HG03439 (cell line): Measurements from ENCODE around the gene KIF26B.

Experiments
- ATAC-seq: cut with Tn5 transposase; IDR thresholded peaks from one replicate; pipeline ENCODE4 v1.9.1; 2021; ENCODE audit warnings: mild to moderate bottlenecking, moderate library complexity; ENCODE audit not compliant: unreplicated experiment

KIF26B gene

GRCh38 chr1:245608271-245608670, 453.5 kb downstream of the KIF26B start:
- no peak for ATAC-seq

- no peak for ATAC-seq
Measured at GRCh38 chr1:245609354-245610150, 454.8 kb downstream of the KIF26B start.

GRCh38 chr1:245611251-245611650, 456.5 kb downstream of the KIF26B start:
- ATAC-seq = no peak

- ATAC-seq = no peak
Measured at GRCh38 chr1:245614476-245614875, 459.7 kb downstream of the KIF26B start.

DNA sequence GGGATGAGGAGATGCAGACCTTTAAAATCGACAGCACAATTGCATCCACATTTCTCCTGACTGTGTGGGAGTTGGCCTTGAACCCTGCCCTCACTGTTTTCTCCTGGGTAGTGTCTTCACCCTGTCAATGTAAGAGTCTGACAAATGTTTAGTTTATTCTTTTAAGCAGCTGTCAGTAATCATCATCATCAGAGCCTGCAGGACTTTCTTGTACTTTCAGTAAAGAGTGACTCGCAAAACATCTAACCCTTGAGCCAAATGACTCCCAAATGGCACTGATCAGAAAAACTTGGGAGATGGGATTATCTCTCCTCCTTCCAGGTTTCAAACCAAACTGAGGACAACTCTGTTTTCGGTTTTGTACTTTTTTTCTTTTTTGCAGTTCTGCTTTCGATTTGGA, 460.2 kb downstream of the KIF26B start:
- ATAC-seq = no peak

GRCh38 chr1:245621589-245621988, 466.8 kb downstream of the KIF26B start:
- no peak for ATAC-seq

DNA sequence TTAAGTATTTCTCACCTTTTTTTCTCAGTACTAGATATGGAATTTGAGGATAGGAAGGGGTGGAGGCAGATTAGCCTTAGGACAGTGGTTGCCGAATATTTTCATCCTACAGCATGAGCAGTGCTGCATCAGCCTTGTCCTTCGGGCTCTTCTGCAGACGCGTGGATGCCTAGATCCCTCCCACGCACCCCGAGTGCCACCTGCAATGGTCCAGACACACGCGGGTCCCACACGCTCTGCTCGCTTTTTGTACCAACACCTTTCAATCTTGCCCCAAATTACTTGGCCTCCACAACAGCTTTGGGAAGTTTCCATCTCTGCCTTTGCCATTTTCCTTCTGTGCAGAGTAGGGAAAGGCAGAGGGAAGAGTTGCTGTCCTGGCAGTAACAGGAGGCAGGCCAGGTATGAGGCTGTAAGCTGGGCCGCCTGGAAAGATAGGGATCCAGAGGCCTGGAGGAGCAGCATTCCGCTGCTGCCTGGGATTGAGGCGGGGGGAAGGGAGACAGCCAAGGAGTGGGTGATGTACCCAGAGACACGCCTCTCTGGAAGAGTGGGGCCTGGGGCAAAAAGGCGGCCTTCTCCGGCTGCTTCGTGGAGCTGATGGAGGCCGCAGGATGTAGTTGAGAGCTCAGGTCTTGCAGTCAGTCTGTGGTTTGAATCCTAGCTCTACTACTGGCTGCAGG, 467.7 kb downstream of the KIF26B start:
- ATAC-seq = no peak

DNA sequence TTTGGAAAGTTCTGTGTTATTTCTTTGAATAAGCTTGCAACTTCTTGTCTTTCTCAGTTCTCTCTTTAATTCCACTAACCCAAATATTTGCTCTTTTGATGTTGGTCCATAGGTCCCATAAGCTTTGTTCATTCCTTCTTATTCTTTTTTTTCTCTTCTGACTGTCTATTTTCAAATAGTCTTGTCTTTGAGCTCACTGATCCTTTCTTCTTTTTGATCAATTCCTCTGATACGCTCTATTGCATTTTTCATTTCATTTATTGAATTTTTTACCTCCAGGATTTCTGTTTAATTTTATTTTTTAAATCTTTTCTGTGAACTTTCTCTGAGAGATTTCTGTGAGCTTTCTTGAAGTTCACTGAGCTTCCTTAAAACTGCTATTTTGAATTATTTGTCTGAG, 486.6 kb downstream of the KIF26B start:
- ATAC-seq = no peak

GRCh38 chr1:245645406-245645805, 490.6 kb downstream of the KIF26B start:
- no peak for ATAC-seq

DNA sequence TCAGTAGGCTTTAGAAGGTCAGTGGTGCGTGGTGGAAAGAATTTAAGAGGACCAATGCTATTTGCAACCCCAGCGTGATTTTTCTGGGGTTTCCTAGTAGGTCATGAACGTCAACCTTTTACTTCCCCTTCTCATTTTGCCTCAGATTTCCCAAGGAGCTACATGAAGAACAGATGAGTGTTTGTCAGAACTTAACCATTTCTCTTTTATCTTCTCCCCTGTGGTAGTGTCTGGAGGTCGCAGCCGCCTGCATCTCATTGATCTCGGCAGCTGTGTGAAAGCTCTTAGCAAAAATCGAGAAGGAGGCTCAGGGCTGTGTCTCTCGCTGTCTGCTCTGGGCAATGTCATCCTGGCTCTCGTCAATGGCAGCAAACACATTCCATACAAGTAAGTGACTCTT, 491.1 kb downstream of the KIF26B start:
- no peak for ATAC-seq

GRCh38 chr1:245648749-245649522, 494.2 kb downstream of the KIF26B start:
- no peak for ATAC-seq

GRCh38 chr1:245649666-245650065, 494.9 kb downstream of the KIF26B start:
- ATAC-seq = no peak

GRCh38 chr1:245650441-245650960, 495.7 kb downstream of the KIF26B start:
- ATAC-seq = no peak

GRCh38 chr1:245651093-245651492, 496.3 kb downstream of the KIF26B start:
- no peak for ATAC-seq

DNA sequence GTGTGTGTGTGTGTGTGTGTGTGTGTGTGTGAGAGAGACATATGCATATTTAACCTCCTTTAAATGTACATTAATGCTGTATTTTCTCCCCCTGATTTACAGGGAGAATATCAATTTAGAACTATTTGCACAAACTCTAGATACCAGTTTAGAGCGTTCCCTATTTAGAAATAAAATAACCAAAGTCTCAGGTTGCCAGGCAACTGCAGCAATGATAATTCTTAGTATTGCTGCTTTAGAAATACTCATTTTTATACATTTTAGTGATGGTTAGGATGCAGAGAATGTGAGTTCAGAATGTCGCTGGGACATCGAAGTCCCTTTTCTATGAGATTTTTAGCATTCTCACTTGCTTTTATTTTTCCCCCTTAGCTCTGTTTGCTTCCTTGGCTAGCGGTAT, 497.3 kb downstream of the KIF26B start:
- no peak for ATAC-seq

- ATAC-seq = no peak
Measured at GRCh38 chr1:245652660-245653427, 498.1 kb downstream of the KIF26B start.

DNA sequence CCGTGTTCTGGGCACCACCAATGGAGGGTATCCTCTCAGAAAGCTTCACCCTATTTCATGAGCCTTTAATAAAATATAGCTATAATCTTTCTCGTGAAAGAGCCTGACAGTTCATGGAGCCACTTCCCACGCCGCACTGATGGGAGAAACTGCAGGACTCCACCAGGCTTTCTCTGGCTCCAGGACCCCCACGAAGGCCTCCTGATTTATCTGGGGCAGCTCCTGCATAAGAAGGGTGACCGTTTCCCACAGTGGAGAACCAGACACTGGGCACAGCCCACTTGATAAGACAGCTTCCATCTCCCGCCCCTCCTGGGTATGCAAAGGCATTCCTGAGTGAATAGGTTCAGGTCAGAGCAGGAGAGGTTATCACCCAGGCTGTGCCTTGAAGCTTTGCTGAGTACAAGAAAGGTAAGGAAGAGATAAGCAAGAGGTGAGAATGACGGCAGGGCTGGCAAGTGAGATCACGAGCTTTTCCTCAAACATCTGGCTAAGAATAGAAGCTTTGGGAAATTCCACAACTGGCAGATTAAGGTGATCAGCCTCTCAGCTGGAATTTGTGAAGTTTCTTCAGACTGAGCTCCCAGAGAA, 499.8 kb downstream of the KIF26B start:
- no peak for ATAC-seq

DNA sequence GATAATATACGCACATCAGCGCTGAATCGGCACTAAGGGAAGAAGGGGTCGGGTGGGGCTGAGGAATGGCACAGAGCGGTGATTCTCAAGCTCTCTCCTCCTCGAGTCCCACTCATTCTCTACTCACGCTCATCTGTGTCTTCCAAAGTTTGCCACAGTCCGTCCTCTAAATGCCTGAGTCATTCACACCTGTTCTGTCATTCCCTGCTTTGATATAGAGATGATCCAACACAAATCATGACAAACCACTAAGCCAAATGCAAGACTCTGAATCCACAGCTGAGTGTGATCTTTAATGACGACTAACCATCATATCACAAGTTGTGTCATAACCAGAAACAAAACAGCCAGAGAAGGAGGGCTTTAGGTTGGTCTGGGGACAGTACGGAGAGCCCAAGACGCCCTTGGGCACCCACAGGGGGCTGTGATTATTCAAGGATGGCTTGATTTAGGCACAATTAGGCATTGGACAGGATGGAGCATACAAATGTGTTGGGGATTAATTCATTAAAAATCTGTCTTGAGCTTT, 501.5 kb downstream of the KIF26B start:
- no peak for ATAC-seq

DNA sequence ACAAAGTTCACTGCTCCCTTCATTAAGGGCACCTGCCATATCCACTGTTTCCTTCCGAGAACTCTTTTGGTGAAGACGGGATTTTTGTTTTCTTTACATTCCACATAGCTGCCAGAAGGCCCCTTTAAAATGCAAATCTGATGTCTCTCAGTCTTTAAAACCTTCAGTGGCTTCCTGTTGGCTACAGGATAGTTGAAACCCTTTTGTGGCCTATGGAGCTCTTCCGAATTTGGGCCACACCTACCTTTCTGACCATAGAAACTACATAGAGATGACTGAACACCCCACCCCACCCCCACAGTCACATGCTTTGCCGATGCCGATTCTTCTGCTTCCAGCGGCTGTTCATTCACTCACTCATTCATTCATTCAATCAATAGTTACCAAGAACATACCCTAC, 502.6 kb downstream of the KIF26B start:
- no peak for ATAC-seq

DNA sequence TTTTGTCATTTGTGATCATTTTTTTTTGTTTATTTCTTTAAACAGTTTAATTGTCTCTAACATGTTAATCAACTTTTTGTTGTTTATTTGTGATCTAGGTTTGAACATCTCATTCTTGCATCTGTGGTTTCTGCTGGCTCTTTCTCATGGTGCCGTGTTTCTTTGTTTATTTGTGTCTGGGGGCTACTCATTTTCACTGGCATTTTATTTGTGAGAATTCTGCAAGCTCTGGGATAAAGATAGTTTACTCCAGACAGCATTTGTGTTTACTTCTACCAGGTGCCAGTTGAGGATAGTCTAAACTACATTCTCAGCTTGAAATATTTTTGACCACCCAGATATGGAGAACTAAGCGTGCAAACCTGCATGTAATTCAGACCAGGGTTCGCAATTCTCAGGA, 508.6 kb downstream of the KIF26B start:
- ATAC-seq = no peak
